MM.1S (cell line): ENCODE measurements around the gene DHX38.

Source experiments
- DNase-seq: peaks from one replicate; pipeline ENCODE4 v3.0.0-alpha.2; 2015
- H2AFZ ChIP-seq: fragments of 300-600 bp; sonication (generic); 2 replicates; pipeline ENCODE4 v1.6.0; 2016; ENCODE audit warnings: antibody characterized with exemption, low read length
- H3F3A ChIP-seq: fragments of 300-600 bp; sonication (generic); 2 replicates; pipeline ENCODE4 v1.6.1; 2016; ENCODE audit warnings: mild to moderate bottlenecking, antibody characterized with exemption, low read length, moderate library complexity, mixed read lengths; ENCODE audit not compliant: insufficient read depth
- H3K27ac ChIP-seq: fragments of 300-600 bp; sonication (generic); 2 replicates; pipeline ENCODE4 v1.5.1; 2016; ENCODE audit warnings: mild to moderate bottlenecking, low read length
- H3K27me3 ChIP-seq: fragments of 300-600 bp; sonication (generic); replicated peaks from 2 replicates; pipeline ENCODE4 v1.6.0; 2016; ENCODE audit warnings: low read length; ENCODE audit not compliant: insufficient read depth
- H3K36me3 ChIP-seq: fragments of 300-600 bp; sonication (generic); replicated peaks from 2 replicates; pipeline ENCODE4 v1.6.1; 2016; ENCODE audit warnings: mild to moderate bottlenecking, low read length, mixed read lengths; ENCODE audit not compliant: insufficient read depth
- H3K4me1 ChIP-seq: fragments of 300-600 bp; sonication (generic); 2 replicates; pipeline ENCODE4 v1.6.1; 2016; ENCODE audit warnings: low read length, mixed read lengths
- H3K4me2 ChIP-seq: fragments of 300-600 bp; sonication (generic); 2 replicates; pipeline ENCODE4 v1.6.0; 2016; ENCODE audit warnings: low read depth, low read length
- H3K4me3 ChIP-seq: fragments of 300-600 bp; sonication (generic); 2 replicates; pipeline ENCODE4 v1.5.1; 2016; ENCODE audit warnings: low read length, mixed read lengths
- H3K79me2 ChIP-seq: fragments of 300-600 bp; sonication (generic); 2 replicates; pipeline ENCODE4 v1.6.1; 2016; ENCODE audit warnings: mixed run types, low read length, mixed read lengths
- H3K9ac ChIP-seq: fragments of 300-600 bp; sonication (generic); 2 replicates; pipeline ENCODE4 v1.6.1; 2016; ENCODE audit warnings: low read length, mixed read lengths
- H3K9me2 ChIP-seq: fragments of 300-600 bp; sonication (generic); replicated peaks from 2 replicates; pipeline ENCODE4 v1.6.1; 2016; ENCODE audit warnings: mild to moderate bottlenecking, low read length, mixed read lengths; ENCODE audit not compliant: insufficient read depth
- H3K9me3 ChIP-seq: fragments of 300-600 bp; sonication (generic); replicated peaks from 2 replicates; pipeline ENCODE4 v1.6.1; 2016; ENCODE audit warnings: mild to moderate bottlenecking, low read length, mixed read lengths; ENCODE audit not compliant: insufficient read depth
- H4K20me1 ChIP-seq: fragments of 300-600 bp; sonication (generic); 2 replicates; pipeline ENCODE4 v1.6.1; 2016; ENCODE audit warnings: mild to moderate bottlenecking, low read length, moderate library complexity, mixed read lengths; ENCODE audit not compliant: insufficient read depth
- CTCF ChIP-seq: fragments of 300-600 bp; sonication (generic); IDR thresholded peaks from 2 replicates; pipeline ENCODE4 v1.5.1; 2016; ENCODE audit warnings: antibody characterized with exemption, low read length, mixed read lengths
- EZH2 ChIP-seq: fragments of 300-600 bp; sonication (generic); optimal IDR thresholded peaks from 2 replicates; pipeline ENCODE3; 2017; ENCODE audit warnings: low read depth, mild to moderate bottlenecking, antibody characterized with exemption, low read length, mixed read lengths
- EZH2phosphoT487 ChIP-seq: fragments of 300-600 bp; sonication (generic); IDR thresholded peaks from 2 replicates; pipeline ENCODE4 v1.6.1; 2018; ENCODE audit warnings: antibody characterized with exemption, low read length

DHX38 gene

GRCh38 chr16:72111657-72112451 is 18.2 kb downstream of the DHX38 start:
- TF ChIP-seq CTCF, result no peak
- TF ChIP-seq EZH2, result no peak
- no peak for TF ChIP-seq EZH2phosphoT487
- Histone ChIP-seq H3K4me3 (no peak overlapping the region), H3K4me2 (no peak overlapping the region), H3K27ac (no peak overlapping the region), H4K20me1 (no peaks in the 10 kb centered on the region), H3F3A (no peaks in the 10 kb centered on the region), H3K79me2 (no peaks in the 10 kb centered on the region), H3K36me3 (peaks cover 5% of the 10 kb centered on the region), H3K9ac (no peak overlapping the region), H2AFZ (no peak overlapping the region), H3K9me2 (no peaks in the 10 kb centered on the region), H3K4me1 (no peaks in the 10 kb centered on the region), H3K27me3 (no peaks in the 10 kb centered on the region), H3K9me3 (no peaks in the 10 kb centered on the region)
- no peak for DNase-seq

- Histone ChIP-seq H3K9me2 (no peaks in the 10 kb centered on the region), H4K20me1 (no peaks in the 10 kb centered on the region), H3K4me1 (no peaks in the 10 kb centered on the region), H3K36me3 (peaks cover 5% of the 10 kb centered on the region), H2AFZ (no peak overlapping the region), H3K4me3 (no peak overlapping the region), H3F3A (no peaks in the 10 kb centered on the region), H3K4me2 (no peak overlapping the region), H3K9me3 (no peaks in the 10 kb centered on the region), H3K9ac (no peak overlapping the region), H3K27ac (no peak overlapping the region), H3K79me2 (no peaks in the 10 kb centered on the region), H3K27me3 (no peaks in the 10 kb centered on the region)
- DNase-seq, result no peak
- TF ChIP-seq CTCF (no peak), EZH2 (no peak), EZH2phosphoT487 (no peak)
Measured at GRCh38 chr16:72112452-72112792, 18.8 kb downstream of the DHX38 start.

GRCh38 chr16:72112906-72113615 is 19.4 kb downstream of the DHX38 start:
- no peaks in the 10 kb centered on the region; the same call in none of the 2 replicates for H3K36me3 ChIP-seq

More at GRCh38 chr16:72112906-72113615, 19.4 kb downstream of the DHX38 start:
- Histone ChIP-seq H3K4me2 (no peak overlapping the region), H3K79me2 (no peaks in the 10 kb centered on the region), H3K4me1 (no peaks in the 10 kb centered on the region), H3K9ac (no peak overlapping the region), H3K27me3 (no peaks in the 10 kb centered on the region), H4K20me1 (no peaks in the 10 kb centered on the region), H3K4me3 (no peak overlapping the region), H3F3A (no peaks in the 10 kb centered on the region), H3K27ac (no peak overlapping the region), H3K9me3 (no peaks in the 10 kb centered on the region), H3K9me2 (no peaks in the 10 kb centered on the region), H2AFZ (no peak overlapping the region)
- no peak for DNase-seq
- TF ChIP-seq EZH2, result no peak
- TF ChIP-seq EZH2phosphoT487, result no peak
- no peak for TF ChIP-seq CTCF
